NCI-H82 treated with DMSO at 0.1 percent for 48 hours (cell line): Measurements from ENCODE around the gene TMEM167A.
"Not testable (repeated sequence)": the region's sequence is repeated elsewhere in the genome, so short reads cannot be mapped to it uniquely, and the experiment has no call there.

Experiments
- DNase-seq: peaks from one replicate; lab custom pipeline; 2025; ENCODE audit not compliant: unreplicated experiment; lab: John Stamatoyannopoulos, UW

Gene TMEM167A

DNA sequence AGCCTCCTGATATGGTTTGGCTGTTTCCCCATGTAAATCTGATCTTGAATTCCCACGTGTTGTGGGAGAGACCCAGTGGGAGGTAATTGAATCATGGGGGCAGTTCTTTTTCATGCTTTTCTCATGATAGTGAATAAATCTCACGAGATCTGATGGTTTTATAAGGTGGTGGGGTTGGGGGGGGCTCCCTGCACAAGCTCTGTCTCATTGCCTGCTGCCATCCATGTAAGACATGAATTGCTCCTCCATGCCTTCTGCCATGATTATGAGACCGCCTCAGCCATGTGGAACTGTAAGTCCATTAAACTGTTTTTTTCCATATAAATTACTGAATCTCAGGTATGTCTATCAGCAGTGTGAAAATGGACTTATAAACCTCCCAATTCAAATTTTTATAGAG lies 13.0 kb upstream of the TMEM167A start:
- no peak for DNase-seq

DNA sequence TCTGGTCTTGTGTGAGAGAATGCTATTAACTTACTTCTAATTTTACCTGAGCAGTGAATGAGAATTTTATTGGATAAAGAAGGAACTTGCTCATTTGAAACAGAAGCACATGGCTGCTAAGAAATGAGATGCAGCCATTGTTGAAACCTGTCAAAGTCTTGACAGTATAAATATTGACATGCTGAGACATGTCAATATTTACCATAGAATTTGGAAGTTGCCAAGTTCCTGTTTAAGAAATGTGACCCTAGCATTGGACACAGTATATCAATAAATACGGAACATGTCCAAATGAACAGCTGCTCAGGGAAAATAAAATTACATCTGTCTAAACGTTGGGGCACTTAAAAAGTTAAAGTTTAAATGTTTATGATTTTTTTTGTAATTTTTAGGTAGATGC lies 7.9 kb upstream of the TMEM167A start:
- no peak for DNase-seq

DNA sequence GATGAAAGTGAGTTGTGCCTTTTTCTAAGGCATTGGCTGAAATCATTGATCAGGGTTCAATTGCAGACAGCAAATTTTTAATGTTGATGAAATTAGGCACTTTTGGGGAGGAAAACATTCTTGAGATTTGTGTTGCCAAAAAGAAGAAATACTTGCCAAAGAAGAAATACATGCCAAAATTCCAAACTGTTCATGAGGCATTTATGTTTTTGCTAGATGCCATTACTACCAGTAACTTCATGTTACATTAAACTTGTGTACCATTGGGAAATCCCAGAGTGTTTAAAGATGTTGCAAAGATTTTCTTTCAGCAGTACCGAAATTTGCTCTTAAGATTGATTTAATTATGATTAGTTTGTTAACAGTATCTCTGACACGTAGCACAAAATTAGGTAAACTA lies 7.1 kb upstream of the TMEM167A start:
- DNase-seq = no peak

DNA sequence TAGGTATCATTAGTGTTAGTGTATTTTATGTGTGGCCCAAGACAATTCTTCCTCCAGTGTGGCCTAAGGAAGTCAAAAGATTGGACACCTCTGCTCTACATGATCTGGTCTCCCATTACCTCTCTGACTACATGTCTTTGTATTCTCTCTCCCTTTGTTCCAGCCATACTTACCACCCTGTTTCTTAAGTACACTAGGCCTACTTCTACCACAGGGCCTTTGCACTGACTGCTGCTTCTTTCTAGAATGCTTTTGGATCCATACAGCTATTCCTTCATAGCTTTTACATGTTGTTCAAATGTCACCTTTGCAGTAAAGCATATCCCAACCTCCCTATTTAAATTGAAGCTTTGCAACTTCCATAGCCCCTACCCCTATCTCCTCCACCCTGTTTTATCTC lies 5.6 kb upstream of the TMEM167A start:
- no peak for DNase-seq

DNA sequence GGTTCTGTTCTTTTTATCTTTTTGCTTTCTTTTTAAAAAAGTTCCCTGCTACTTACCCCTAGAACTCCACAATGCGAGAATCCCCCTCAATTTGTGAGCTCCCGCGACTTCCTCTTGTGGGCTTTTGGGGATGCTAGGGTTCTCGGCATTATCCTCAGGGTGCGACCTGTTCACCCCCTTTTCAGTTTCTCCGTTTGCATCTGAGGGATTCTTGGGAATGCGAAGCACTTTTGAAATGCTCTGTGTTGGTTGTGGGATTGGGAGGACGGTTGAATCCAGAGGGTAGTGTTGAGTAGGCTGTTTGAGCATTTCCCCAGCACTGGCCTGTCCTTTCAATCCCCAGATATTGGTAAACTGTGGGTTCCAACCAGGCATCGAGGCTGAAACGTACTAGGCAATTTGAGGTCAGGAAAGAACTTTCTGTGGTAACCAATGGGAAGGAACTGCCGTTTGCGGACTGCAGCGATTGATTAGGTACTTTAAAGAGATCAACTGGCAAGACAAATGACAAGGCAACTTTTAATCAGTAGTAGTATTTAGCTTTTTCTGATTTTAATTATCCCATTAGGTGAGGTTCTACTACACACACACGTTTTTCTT lies 568 bp upstream of the TMEM167A start:
- DNase-seq = no peak

DNA sequence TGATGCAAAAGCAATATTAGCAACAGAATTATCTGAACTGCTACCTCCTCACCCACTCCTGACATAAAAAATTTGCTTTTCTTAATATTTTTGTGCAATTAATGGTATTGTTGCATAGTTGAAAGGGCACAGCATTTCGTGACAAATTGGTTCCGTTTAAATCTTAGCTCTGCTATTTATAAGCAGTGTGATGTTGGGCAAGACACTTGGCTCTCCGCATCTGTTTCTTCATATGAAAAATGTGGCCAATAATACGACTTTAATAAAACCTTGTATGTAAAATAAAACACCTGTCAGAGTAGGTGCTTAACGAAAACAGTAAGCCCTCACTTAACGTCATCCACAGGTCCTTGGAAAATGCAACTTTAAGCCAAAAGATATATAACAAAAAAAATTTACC lies 4.2 kb downstream of the TMEM167A start:
- no peak for DNase-seq

DNA sequence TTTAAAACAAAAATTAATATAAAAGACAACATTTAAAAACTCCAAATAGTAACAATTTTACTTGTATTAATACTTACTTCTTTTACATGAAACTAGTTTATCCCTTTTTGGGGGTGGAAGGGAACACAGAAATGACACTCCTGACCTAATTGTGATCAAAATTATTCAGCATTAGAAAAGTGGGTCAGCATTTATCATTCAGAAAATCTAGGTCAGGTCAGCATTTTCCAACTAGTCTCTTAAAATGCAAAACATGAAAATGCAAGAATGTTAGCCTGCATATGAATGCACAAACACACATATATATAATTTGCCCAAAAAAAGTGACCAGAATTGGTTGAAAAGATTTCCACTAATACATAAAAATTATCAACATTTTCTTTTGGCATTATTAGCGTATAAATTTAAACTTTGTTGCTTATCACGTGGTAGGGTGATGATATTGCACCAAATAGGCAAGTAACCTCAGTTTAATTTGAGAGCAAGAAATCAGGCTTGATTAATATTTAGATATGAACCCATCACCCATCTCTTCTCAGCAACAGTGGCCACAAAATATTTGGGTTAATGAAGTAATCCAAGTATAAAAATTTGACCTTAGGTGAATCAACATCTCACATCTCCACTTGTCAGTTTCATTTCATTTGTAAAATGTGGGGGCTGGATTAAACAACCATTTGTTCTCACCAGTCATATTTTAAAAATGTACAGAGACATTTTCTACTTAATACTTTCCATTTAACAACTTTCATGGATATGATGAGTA lies 5.7 kb downstream of the TMEM167A start:
- DNase-seq = no peak

DNA sequence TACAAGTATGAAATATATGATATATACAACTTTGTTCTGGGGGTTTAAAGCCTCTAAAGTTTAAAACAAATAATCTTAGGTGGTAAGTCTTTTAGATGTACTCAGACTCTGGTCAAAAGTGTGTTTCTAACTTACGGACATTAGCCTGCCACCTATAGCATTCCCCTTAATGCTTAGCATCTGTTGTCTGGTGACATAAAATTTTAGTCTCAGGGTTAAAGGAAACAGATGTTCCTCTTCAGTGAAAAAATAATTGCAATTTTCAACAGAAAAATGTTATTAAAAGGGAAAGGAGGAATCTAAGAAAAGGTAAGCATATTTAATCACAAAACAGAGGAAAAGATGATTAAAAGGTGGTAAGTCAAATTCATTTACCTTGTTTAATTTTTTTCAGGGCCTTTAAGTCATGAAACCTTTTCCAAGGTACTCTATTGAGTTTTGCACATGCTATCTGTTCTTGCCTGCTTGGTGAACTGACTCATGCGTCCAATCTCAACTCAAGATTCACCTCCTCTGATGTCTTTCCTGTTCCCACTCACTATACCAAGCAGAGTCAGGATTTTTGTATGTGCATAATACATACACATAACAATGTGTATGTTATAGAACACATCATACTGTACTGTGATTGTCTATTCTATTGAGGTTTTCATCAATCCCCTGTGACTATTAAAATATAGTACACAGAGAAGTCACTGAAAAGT lies 7.9 kb downstream of the TMEM167A start:
- no peak for DNase-seq

DNA sequence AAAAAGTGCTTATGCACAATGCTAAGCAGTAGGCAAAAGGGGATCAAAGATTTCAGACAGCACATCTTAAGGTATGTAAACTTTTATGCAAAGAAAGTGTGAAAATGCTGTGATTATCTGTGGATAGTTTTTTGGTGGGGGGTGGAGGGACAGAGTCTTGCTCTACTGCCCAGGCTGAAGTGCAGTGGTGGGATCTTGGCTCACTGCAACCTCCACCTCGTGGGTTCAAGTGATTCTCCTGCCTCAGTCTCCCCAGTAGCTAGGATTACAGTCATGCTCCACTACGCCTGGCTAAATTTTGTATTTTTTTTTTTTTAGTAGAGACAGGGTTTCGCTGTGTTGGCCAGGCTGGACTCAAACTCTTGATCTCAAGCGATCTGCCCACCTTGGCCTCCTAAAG lies 9.8 kb downstream of the TMEM167A start:
- not testable (repeated sequence) for DNase-seq

DNA sequence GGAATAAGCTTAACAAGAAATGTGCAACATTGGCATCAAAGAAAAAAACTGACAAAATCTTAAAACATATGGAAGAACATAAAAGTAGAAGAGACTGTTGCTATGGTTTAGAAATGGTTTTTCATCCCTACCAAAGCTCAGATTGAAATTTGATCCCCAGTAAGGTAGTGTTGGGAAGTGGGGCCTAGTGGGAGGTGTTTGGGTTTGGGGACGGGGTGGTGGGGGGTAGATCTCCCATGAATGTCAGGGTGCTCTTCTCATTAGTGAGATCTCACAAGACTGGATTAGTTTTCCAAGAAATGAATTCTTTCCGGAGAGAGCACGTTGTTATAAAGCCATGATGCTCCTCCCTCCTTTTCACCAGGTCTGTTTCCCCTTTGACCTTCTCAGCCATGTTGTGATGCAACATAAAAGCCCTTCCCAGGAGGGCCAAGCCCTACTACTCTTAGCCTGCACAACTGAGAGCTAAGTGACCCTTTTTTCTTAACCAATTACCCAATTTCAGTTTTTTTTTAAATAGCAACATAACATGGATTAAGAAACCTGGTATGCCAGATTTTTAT lies 10.6 kb downstream of the TMEM167A start:
- DNase-seq = no peak

DNA sequence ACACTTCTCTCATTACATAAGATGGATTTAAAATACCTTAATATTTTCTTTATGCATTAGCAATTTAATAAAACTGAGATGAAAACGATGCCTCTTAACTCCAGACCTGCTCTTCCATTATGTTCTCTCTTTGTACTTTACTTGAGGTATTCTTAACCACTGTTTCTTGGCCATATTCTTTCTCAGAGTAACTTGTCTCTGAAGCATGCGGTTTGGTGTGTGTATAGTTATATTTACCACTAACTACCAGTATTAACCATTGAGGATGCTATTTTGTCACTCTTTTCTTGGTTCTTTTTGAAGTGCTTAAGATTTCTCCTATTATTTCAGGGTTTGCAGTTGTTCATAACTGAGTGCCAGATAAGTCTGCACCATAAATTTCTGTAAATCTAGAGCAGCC lies 17.9 kb downstream of the TMEM167A start:
- DNase-seq = no peak

DNA sequence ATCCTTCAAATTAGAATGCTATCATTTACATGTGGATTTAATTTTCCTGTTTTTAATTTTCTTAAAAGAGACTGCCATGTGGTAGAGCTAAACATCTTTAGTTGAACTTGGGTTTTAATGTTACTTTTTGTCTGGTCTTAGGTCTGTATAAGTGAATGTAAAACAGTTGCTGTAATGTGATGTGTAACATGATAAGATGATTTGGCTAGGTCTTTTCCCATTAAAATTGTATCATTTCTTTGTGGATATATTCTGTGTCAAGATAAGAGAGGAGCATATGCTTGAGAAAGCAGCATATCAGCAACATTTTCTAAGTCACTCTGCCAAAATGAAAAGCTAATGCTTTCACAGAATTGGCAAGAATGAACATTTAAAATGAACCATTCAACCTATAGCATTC lies 18.5 kb downstream of the TMEM167A start:
- DNase-seq = no peak

DNA sequence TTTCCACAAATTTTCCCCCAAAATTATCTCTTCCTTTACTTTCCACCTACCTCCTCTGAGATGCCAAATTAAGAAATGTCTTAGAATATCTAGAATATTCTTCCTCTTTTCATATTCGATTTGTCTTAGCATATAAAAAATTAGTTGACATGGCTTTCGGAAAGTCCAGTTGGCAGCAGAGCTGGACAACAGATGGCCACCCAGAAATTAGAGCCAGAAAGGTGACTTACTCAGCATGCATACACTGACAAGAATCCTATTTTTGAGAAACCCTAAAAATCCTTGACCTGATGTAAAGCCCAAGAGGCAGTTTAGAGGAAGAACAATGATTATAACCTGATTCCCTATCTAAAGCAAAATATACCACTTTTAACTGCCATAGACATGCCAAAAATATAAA lies 22.0 kb downstream of the TMEM167A start:
- DNase-seq = no peak

DNA sequence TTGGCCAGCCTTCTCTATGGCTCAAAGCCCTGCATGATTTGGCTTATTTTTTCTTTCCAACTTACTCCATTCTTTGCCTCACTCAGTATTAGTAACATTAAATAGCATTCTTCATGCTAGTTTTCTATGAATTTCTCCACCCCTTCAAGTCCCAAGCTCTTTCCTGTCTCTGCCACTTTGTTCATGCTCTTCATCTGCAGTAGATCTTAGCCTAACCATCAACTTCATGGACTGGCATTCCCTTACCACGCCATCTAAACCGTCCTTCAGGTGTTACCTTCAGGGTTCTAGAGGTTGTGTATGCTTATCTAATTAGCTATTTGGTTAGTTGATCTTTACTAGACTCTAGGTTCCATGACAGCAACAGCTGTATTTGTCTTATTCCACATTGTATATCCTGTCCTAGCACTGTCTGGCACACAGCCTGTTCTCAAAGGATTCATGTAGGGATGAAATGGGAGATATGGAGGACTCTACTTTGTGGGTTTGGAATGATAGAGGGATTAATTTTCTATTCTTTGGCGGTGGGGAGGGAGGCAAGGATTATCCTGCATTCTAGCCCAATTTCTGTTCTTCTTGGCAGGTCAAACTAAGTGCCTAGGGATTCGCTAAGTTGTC lies 26.4 kb downstream of the TMEM167A start:
- DNase-seq = no peak

DNA sequence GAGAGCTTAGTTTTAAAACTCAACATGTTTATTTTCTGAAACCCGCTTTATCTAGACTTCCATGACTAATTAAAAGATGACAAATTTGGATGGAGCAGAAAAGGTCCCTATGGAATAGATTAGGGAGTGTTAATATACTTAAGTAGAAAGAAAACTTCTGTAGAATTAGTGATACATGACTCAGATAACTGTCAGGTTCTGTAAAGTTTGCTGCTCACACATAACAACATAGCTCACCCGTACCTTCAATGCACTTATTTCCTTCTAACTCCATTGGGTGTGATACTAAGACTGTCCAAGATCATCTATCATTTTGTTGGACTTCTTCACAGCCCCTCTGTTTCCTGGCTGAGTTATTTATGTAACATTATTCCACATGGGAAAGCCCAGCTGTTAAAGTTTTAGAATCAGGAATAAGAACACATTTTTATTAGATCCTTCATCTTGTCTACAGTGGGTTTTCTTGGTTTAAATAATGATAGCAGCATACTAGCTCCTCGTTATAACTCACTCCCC lies 27.8 kb downstream of the TMEM167A start:
- DNase-seq = no peak

DNA sequence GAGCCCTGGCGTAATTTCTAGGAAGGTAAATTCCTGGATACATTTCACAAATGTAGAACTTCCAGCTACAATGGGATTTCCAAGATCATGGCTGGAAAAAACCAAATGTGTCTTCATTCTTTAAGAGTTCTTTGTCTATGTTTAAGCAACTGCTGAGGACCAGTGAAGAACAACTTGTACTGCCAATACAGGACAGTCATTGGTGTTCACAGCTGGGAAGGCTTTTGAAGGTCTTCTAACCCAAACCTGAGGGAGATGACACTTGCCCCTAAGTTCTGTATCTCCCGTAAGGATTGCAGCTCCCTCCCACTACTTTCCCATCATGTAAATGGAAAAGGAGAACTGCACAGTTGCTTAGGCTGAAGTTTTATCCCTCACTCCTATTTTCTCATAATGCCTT lies 28.4 kb downstream of the TMEM167A start:
- no peak for DNase-seq

DNA sequence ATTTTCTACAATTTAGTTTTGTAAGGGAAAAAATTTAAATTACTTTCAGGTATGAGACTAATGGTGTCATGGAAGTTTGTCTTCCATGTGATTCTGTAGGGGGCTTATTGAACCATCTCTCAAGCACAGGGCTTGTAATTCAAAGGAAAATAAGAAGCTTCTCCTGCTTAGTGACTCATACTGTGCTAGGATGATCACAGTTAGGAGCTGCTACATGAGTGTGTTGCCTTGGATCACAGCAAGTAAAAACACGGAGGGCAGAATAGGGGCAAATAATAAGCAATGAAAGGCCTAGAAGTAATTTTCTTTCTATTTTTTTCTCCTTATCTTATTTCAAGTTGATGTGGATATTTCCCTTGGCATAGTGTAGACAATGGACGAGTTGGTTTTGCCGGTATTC lies 28.9 kb downstream of the TMEM167A start:
- DNase-seq = no peak

DNA sequence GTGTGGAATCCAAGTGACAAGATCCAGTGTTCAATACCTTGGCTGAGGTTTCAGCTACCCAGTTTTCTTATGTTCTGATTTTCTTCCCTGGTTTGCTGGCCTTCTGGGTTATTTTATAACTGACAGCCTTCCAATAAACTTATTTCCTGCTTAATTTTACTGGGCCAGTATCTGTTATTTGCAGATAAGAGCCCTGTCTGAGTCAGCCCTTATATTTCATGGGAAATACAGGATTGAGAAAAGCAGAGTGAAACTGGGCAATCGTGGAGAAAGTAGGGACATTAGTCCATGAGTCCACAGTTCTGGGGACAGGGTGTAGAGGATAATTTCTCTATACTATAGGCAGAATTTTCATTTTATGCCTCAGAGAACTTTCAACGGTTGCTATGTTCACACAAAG lies 32.3 kb downstream of the TMEM167A start:
- DNase-seq = no peak

DNA sequence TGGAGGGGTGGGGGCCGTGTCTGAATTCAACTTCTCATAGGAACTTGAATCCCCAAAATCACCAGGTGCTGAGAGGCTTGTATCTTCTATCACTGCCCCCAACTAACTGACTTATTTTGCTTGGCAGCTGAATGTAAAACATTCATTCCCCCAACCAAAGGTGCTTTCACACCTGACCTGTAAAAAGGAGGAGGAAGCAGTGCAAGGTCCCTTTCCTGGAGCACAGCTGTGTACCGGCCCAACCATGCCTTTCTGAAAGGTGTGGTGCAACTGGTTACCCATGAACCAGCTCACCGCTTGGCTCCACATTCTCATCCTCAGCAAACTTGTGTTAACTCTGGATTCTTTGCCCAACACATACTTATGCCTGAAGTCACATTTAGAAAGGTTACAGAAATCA lies 34.7 kb downstream of the TMEM167A start:
- no peak for DNase-seq

DNA sequence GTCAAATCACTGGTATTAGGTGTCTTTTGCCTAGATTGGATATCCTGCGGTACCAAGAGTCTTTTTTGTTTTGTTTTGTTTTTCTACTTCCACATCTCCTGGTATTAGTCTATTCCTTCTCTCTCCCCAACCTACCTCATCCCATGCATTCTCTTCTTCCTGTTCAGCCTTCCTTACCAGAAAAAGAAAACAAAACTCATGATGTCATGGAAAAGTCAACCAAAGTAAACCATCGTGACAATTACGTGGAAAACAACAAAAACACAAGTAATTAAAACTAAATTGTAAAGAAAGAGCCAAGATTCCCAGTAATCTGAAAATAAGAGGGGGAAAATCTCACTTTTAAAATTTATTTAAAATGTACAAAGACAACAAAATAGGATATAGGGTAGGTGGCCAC lies 38.3 kb downstream of the TMEM167A start:
- DNase-seq = no peak

DNA sequence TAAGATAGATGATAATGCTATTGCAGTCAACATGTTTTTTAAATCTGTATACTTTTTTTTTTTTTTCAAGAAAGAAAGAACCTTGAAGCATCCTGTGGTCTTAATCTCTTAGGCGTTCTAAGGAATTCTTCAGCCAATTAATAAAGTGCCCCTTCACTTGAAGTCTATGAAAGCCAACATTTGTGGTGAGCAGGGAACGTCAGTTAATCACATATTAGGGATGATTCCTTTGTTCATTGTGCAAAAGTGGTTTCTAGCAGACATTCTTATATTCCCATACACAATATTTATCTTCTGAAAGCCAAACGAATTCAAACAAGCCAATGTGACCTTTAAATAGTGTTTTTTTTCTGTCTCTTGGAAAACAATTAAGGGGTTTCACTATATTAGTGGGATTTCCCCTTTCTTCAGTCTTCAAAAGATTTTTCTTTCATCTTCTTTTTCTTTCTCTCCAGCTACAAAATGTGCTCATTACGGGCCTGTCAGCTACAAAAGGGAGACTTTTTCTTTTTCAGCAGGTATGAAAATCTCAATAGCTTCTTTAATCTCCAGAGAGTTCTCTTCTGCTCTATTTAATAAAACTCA lies 40.1 kb downstream of the TMEM167A start:
- no peak for DNase-seq
